ENCODE results near the gene KATNB1. TPM values are rescaled to one million over a fixed set of nuclear protein-coding genes. Genes with fewer than 3 reads are reported as not detected.

The KATNB1 gene
- total RNA-seq, 4 donors from 2014 or later, result 11.4 to 27.6 (median 26.1) TPM

DNA sequence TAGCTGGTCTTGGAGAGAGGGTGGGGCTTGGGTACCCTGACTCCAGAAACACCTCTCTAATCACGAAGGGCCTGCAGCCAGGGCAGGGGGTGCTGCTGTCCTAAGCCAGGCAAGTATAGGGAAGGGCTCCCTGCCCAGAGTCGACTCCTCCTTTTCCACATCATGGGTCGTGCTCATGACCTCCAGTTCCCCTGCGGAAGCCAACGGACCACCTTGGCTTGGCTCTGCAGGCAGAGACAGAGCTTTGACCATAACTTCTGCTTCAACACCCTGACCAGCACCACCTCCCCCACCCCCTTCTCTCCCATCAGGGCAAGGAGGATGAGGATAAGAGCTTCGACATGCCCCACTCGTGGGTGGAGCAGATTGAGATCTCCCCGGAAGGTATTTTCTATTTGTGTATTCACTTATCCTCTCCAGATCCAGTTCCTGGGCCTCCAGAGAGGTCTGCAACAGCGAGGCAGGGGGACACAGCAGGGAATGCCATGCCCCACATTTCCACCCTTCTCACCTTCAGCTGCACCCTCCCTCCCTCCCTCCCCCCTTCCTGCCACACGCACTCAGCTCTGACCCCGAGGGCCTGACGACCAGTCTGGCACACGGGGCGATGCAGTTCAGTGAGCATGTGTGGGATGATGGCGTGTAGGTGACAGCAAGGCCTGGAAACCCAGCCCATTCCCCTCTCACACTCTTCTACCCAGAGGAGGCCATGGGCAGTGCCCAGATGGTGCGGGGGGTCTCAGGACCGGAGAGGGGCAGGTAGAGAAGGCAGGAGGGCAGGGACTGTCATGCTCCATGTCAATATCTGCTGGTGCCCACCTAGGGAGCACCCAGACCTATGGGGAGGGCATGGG, 14.0 kb upstream of the KATNB1 start:
- no peak for TF ChIP-seq CTCF (IDR thresholded peaks at IDR 0.05)
- no peak for TF ChIP-seq POLR2A (IDR thresholded peaks at IDR 0.05)
- intact Hi-C loops (cut with DNase I), result loop anchor here (10.0 kb wide), 1 partner anchor 147 kb away; no protein-coding TSS in a partner anchor
- no peaks in the 10 kb centered on the region for H3K27me3 ChIP-seq
- H3K36me3 ChIP-seq, result no peaks in the 10 kb centered on the region
- no peak overlapping the region for H3K4me3 ChIP-seq (replicated peaks in 1 of 3)
- no peaks in the 10 kb centered on the region for H3K9me3 ChIP-seq
- no peaks in the 10 kb centered on the region for H3K4me1 ChIP-seq
- 61 to 68% methylated on average over 13 to 16 of the region's 17 CpGs for WGBS, 2 donors
- H3K27ac ChIP-seq, result no peak overlapping the region
- no peak for DNase-seq

- intact Hi-C loops (cut with DNase I), result loop anchor here (10.0 kb wide), 1 partner anchor 147 kb away; no protein-coding TSS in a partner anchor
- H3K4me3 ChIP-seq (replicated peaks in 1 of 3), result no peak overlapping the region
- WGBS, 2 donors, result 83 to 90% methylated on average over 2 of the region's 2 CpGs
These were observed 13.4 kb upstream of the KATNB1 start for GRCh38 chr16:57722210-57722499.

DNA sequence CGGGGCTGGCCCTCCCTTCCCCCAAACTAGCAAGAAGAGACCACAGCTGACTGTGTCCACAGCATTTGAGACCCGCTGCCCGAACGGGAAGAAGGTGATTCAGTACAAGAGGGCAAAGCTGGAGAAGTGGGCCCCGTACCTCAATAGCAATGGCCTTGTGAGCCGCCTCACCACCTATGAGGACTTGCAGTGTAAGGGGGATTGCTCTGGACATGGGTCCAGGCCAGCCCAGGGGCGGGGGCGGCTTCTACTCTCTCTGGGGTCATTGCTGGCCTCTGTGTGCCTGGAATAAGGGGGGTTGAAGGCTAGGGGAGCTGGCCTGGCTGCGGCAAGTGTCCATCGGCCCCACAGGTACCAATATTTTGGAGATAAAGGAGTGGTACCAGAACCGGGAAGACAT, 12.9 kb upstream of the KATNB1 start:
- DNase-seq, result no peak
- TF ChIP-seq CTCF (IDR thresholded peaks at IDR 0.05) (no peak), POLR2A (IDR thresholded peaks at IDR 0.05) (no peak)
- no peaks in the 10 kb centered on the region for H3K9me3 ChIP-seq
- H3K27ac ChIP-seq, result no peak overlapping the region
- H3K36me3 ChIP-seq, result no peaks in the 10 kb centered on the region
- H3K4me3 ChIP-seq (replicated peaks in 1 of 3), result no peak overlapping the region
- intact Hi-C loops (cut with DNase I), result loop anchor here (10.0 kb wide), 1 partner anchor 148 kb away; no protein-coding TSS in a partner anchor
- H3K27me3 ChIP-seq, result no peaks in the 10 kb centered on the region
- WGBS, 2 donors, result 75 to 90% methylated on average over 11 of the region's 11 CpGs
- H3K4me1 ChIP-seq, result no peaks in the 10 kb centered on the region

More at GRCh38 chr16:57722210-57722499, 13.4 kb upstream of the KATNB1 start:
- no peak for TF ChIP-seq POLR2A (IDR thresholded peaks at IDR 0.05)
- TF ChIP-seq CTCF (IDR thresholded peaks at IDR 0.05), result no peak
- Histone ChIP-seq H3K4me1 (no peaks in the 10 kb centered on the region), H3K36me3 (no peaks in the 10 kb centered on the region), H3K27ac (no peak overlapping the region), H3K27me3 (no peaks in the 10 kb centered on the region), H3K9me3 (no peaks in the 10 kb centered on the region)
- no peak for DNase-seq

DNA sequence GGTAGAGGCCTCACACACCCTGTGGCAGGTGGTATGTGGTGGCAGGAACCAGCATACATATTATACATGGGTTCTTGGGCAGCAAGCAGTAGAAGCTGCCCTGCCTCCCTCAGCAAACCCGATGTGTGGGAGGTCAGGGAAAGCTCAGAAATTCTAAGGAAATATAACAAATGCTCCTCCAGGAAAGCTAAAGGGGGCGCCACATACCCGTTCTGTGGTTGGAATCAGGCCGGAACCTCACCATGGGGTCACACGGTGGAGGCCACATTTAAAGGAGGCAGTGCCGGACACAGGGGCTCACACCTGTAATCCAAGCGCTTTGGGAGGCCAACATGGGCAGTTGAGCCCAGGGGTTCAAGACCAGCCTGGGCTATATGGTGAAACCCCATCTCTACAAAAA, 12.4 kb upstream of the KATNB1 start:
- no peaks in the 10 kb centered on the region for H3K36me3 ChIP-seq
- H3K9me3 ChIP-seq, result no peaks in the 10 kb centered on the region
- DNase-seq, result no peak
- no peak overlapping the region for H3K27ac ChIP-seq
- TF ChIP-seq CTCF (IDR thresholded peaks at IDR 0.05) (no peak), POLR2A (IDR thresholded peaks at IDR 0.05) (no peak)
- intact Hi-C loops (cut with DNase I), result loop anchor here (10.0 kb wide), 1 partner anchor 148 kb away; no protein-coding TSS in a partner anchor
- no peaks in the 10 kb centered on the region for H3K4me1 ChIP-seq
- no peak overlapping the region for H3K4me3 ChIP-seq (replicated peaks in 1 of 3)
- H3K27me3 ChIP-seq, result no peaks in the 10 kb centered on the region
- WGBS, 2 donors, result 65 to 77% methylated on average over 7 of the region's 7 CpGs

GRCh38 chr16:57724531-57724930, 11.0 kb upstream of the KATNB1 start:
- Histone ChIP-seq H3K27ac (no peak overlapping the region), H3K36me3 (no peaks in the 10 kb centered on the region), H3K27me3 (no peaks in the 10 kb centered on the region), H3K4me3 (replicated peaks in 1 of 3) (no peak overlapping the region), H3K9me3 (no peaks in the 10 kb centered on the region), H3K4me1 (no peaks in the 10 kb centered on the region)
- TF ChIP-seq POLR2A (IDR thresholded peaks at IDR 0.05) (no peak), CTCF (IDR thresholded peaks at IDR 0.05) (no peak)
- DNase-seq, result no peak
- intact Hi-C loops (cut with DNase I), result loop anchor here (10.0 kb wide), 1 partner anchor 150 kb away; no protein-coding TSS in a partner anchor
- WGBS, 2 donors, result 82 to 86% methylated on average over 15 of the region's 15 CpGs

Data from thyroid gland (tissue), 4 donors.